Transverse colon (tissue), 4 donors: Measurements from ENCODE around the gene SLC2A1. TPM values are rescaled to one million over a fixed set of nuclear protein-coding genes. Genes with fewer than 3 reads are reported as not detected.

Experiments
- DNase-seq: peaks from one replicate; pipeline ENCODE4 v3.0.0-alpha.2; 2019
- H3K27ac ChIP-seq, 4 donors: fragments of 200-600 bp; sonication (generic); 2 replicates each; pipeline ENCODE4 v1.5.1; 2016 to 2018; ENCODE audit warnings: inconsistent platforms in 4 of 4
- H3K27me3 ChIP-seq: fragments of 200-600 bp; sonication (generic); 2 replicates; pipeline ENCODE4 v1.5.1; 2017; ENCODE audit warnings: inconsistent platforms
- H3K36me3 ChIP-seq, 4 donors: fragments of 200-600 bp; sonication (generic); 2 replicates each; pipeline ENCODE4 v1.5.1; 2017 to 2019; ENCODE audit warnings: inconsistent platforms in 4 of 4
- H3K4me1 ChIP-seq, 4 donors: fragments of 200-600 bp; sonication (generic); 2 replicates each; pipeline ENCODE4 v1.5.1; 2017 to 2020; ENCODE audit warnings: inconsistent platforms in 4 of 4
- H3K4me3 ChIP-seq, 4 donors: fragments of 200-600 bp; sonication (generic); 1 replicate in 1 of 4; 2 replicates in 3 of 4; pipeline versions ENCODE4 v1.5.1 to v1.6.1; 2017 to 2019; ENCODE audit warnings: inconsistent platforms in 4 of 4
- H3K9me3 ChIP-seq, 2 donors: fragments of 200-600 bp; sonication (generic); 2 replicates each; pipeline ENCODE4 v1.5.1; 2017 to 2019; ENCODE audit warnings: inconsistent platforms in 2 of 2
- CTCF ChIP-seq, 5 experiments: fragments of 200-600 bp in 3 of 5; fragments of 450-650 bp in 2 of 5; sonication (generic) in 3 of 5; IDR thresholded peaks; 1 replicate in 2 of 5; 2 replicates in 3 of 5; pipeline ENCODE4 v1.5.1; 2016 to 2017; ENCODE audit warnings: antibody characterized with exemption in 5 of 5, inconsistent platforms in 3 of 5, mild to moderate bottlenecking in 2 of 5, moderate library complexity in 1 of 5
- EP300 ChIP-seq: sonication (generic); formaldehyde crosslinking; IDR thresholded peaks from one replicate; pipeline ENCODE4 v1.6.1; 2017; ENCODE audit warnings: antibody characterized with exemption, low read depth
- POLR2A ChIP-seq: fragments of 450-650 bp; IDR thresholded peaks from one replicate; pipeline ENCODE4 v1.6.1; 2016; ENCODE audit warnings: antibody characterized with exemption, mild to moderate bottlenecking, moderate library complexity
- POLR2AphosphoS5 ChIP-seq, 3 donors: sonication (generic); formaldehyde crosslinking; IDR thresholded peaks; one replicate each; pipeline ENCODE4 v1.6.1; 2016; ENCODE audit warnings: antibody characterized with exemption in 3 of 3
- WGBS, 2 donors: methylation state at CpG; one replicate each; pipeline ENCODE4 v1.1.5; 2018; ENCODE audit warnings: low coverage in 1 of 2; 5-methylcytosine and 5-hydroxymethylcytosine counted together
- in situ Hi-C, 4 donors: fragments of 200-750 bp; cut with MboI; loops; one replicate each; pipeline versions ENCODE4 v1.15.0 to v1.15.1; 2017; ENCODE audit warnings: low sequenced_read_pairs in 3 of 4, low pct_ligation_motif_present in 1 of 4, low pct_unique_long_range_greater_than_20kb in 1 of 4
- intact Hi-C: fragments of 100-400 bp; cut with DNase I; formaldehyde crosslinking; loops from one replicate; pipeline ENCODE4 v1.15.1; 2023; ENCODE audit warnings: low total_unique reads
- total RNA-seq, 4 donors: library from RNA; depleted of rRNA; stranded (reverse); fragments of >200 nt; gene quantifications; one replicate each; pipeline ENCODE4 v1.1.0, GENCODE V29; 2016

Gene SLC2A1
- total RNA-seq, 4 donors from 2014 or later = 37.2 to 98.9 (median 69.1) TPM

- WGBS, 2 donors = 84 to 86% methylated on average over 11 to 19 of the region's 19 CpGs
- intact Hi-C loops = no loop called here
- no peak overlapping the region for H3K27ac ChIP-seq
- no peaks in the 10 kb centered on the region for H3K9me3 ChIP-seq
- peaks cover 21% of the 10 kb centered on the region for H3K27me3 ChIP-seq
- H3K36me3 ChIP-seq = no peaks in the 10 kb centered on the region
- DNase-seq = no peak
- H3K4me1 ChIP-seq = peaks cover 0 to 30% (median 17%) of the 10 kb centered on the region in 4 donors
- no peak overlapping the region for H3K4me3 ChIP-seq
- TF ChIP-seq POLR2AphosphoS5 (IDR thresholded peaks at IDR 0.05) (no peak), POLR2A (no peak), EP300 (no peak), CTCF (IDR thresholded peaks at IDR 0.05) (no peak)
- in situ Hi-C loops = no loop called here
Observed at GRCh38 chr1:42964044-42964812, 5.6 kb upstream of the SLC2A1 start.

GRCh38 chr1:42963378-42964043 is 4.8 kb upstream of the SLC2A1 start:
- no peak overlapping the region for H3K4me3 ChIP-seq
- TF ChIP-seq POLR2AphosphoS5 (IDR thresholded peaks at IDR 0.05) (no peak), POLR2A (no peak), CTCF (IDR thresholded peaks at IDR 0.05) (no peak), EP300 (no peak)
- peaks cover 0 to 33% (median 19%) of the 10 kb centered on the region in 4 donors for H3K4me1 ChIP-seq
- H3K27ac ChIP-seq = peak overlapping the region in 3 of 4 donors; percentile 1 to 30 (median 25)
- no peaks in the 10 kb centered on the region for H3K9me3 ChIP-seq
- intact Hi-C loops (no loop called here), in situ Hi-C loops (no loop called here)
- DNase-seq = no peak
- WGBS, 2 donors = 10 to 15% methylated on average over 9 of the region's 9 CpGs
- peaks cover 21% of the 10 kb centered on the region for H3K27me3 ChIP-seq
- no peaks in the 10 kb centered on the region for H3K36me3 ChIP-seq

GRCh38 chr1:42962641-42963377 is 4.1 kb upstream of the SLC2A1 start:
- in situ Hi-C loops (no loop called here), intact Hi-C loops (no loop called here)
- DNase-seq = no peak
- Histone ChIP-seq H3K36me3 (no peaks in the 10 kb centered on the region), H3K27ac (peak overlapping the region in 3 of 4 donors; percentile 25 to 43 (median 30)), H3K4me3 (no peak overlapping the region), H3K9me3 (no peaks in the 10 kb centered on the region), H3K4me1 (peaks cover 0 to 33% (median 19%) of the 10 kb centered on the region in 4 donors), H3K27me3 (peaks cover 21% of the 10 kb centered on the region)
- WGBS, 2 donors = 27 to 37% methylated on average over 5 to 13 of the region's 13 CpGs
- no peak for TF ChIP-seq POLR2AphosphoS5 (IDR thresholded peaks at IDR 0.05)
- TF ChIP-seq CTCF (IDR thresholded peaks at IDR 0.05) = no peak
